Measurements from ENCODE around the gene PANK2.

DNA sequence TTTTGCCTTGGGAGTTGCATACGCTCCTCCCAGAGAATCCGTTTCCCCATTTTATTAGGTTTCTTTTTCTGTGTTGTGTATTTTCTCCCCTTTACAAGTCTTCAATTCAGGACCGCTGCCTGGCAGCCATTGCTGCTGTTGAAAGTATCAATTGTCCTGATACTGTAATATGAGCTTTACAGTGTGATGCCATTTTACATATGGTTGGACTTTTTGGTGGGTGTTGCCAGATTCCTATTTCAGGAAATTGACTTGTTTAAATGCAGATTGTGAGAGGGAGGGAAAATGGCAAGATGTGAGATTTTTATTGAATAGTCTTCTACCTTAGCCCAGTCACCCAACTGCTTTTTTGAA lies 1.2 kb downstream of the PANK2 start:
- TF ChIP-seq, protein P1, sequence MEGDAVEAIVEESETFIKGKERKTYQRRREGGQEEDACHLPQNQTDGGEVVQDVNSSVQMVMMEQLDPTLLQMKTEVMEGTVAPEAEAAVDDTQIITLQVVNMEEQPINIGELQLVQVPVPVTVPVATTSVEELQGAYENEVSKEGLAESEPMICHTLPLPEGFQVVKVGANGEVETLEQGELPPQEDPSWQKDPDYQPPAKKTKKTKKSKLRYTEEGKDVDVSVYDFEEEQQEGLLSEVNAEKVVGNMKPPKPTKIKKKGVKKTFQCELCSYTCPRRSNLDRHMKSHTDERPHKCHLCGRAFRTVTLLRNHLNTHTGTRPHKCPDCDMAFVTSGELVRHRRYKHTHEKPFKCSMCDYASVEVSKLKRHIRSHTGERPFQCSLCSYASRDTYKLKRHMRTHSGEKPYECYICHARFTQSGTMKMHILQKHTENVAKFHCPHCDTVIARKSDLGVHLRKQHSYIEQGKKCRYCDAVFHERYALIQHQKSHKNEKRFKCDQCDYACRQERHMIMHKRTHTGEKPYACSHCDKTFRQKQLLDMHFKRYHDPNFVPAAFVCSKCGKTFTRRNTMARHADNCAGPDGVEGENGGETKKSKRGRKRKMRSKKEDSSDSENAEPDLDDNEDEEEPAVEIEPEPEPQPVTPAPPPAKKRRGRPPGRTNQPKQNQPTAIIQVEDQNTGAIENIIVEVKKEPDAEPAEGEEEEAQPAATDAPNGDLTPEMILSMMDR (IDR thresholded peaks at IDR 0.05): no peak
- TF ChIP-seq EP300 (IDR thresholded peaks at IDR 0.05): no peak

All from upper lobe of left lung (tissue), 4 donors.